Measurements from ENCODE around the gene ATRNL1.

ATRNL1 gene

DNA sequence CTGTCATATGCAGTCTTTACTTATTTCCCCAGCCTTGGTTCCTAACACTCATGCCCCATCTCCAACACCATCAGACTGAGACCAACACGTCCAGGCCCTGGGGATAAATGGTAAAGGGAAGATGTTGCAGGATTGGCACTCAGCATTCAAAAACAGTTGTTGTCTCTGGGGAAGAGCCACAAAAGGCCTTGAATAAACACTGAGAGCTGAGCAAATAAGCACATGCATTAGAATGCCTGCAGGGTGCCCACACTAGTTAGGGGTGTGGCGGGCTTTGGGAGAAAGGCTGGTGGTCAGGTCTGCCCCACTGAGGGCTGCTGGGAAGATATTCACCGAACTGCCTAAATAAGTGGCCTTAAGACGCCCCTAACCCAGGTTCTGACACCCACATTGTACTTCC lies 788.9 kb downstream of the ATRNL1 start:
- Histone ChIP-seq H3K9ac (ENCODE audit: insufficient read length, low read depth) (no peak overlapping the region), H3K27me3 (ENCODE audit: insufficient read depth, insufficient read length) (no peaks in the 10 kb centered on the region), H3K4me3 (ENCODE audit: insufficient read length, low read depth) (no peak overlapping the region), H3K9me3 (ENCODE audit: insufficient read depth, low read length) (peaks cover 7% of the 10 kb centered on the region; the same call in 1 of the 2 replicates), H3K36me3 (ENCODE audit: insufficient read depth, insufficient read length, low read length) (no peaks in the 10 kb centered on the region), H3K4me1 (ENCODE audit: insufficient read depth, insufficient read length) (no peaks in the 10 kb centered on the region)
- no peak for TF ChIP-seq ZNF274 (IDR thresholded peaks at IDR 0.05; ENCODE audit: low read depth, low read length)
- TF ChIP-seq YY1 (IDR thresholded peaks at IDR 0.05; ENCODE audit: insufficient read depth, insufficient read length): no peak
- no peak for TF ChIP-seq SUZ12 (IDR thresholded peaks at IDR 0.05; ENCODE audit: extremely low read depth, insufficient read depth, insufficient read length)
- no peak for DNase-seq (ENCODE audit: low read depth, low spot score)

DNA sequence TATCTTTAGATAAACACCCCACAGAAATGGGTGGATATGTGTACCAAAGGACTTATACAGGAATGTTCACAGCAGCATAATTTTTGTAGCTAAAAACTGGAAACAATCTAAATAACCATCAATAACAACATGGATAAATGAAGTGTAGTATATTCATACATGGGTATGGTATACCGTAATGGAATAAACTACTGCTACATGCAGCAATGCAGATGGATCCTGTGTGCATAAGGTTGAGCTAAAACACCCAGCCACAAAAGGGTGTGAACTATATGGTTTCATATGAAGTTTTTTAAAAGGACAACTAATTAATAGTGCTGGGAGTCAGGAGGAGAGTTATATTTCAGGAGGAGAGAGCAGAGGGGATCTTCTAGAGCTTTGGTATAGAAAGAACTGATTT lies 790.2 kb downstream of the ATRNL1 start:
- H3K9me3 ChIP-seq (ENCODE audit: insufficient read depth, low read length): peaks cover 7% of the 10 kb centered on the region; the same call in 1 of the 2 replicates
- no peaks in the 10 kb centered on the region for H3K36me3 ChIP-seq (ENCODE audit: insufficient read depth, insufficient read length, low read length)
- no peaks in the 10 kb centered on the region for H3K27me3 ChIP-seq (ENCODE audit: insufficient read depth, insufficient read length)
- no peak for TF ChIP-seq YY1 (IDR thresholded peaks at IDR 0.05; ENCODE audit: insufficient read depth, insufficient read length)
- no peak for TF ChIP-seq ZNF274 (IDR thresholded peaks at IDR 0.05; ENCODE audit: low read depth, low read length)
- no peak for TF ChIP-seq SUZ12 (IDR thresholded peaks at IDR 0.05; ENCODE audit: extremely low read depth, insufficient read depth, insufficient read length)
- no peak overlapping the region for H3K9ac ChIP-seq (ENCODE audit: insufficient read length, low read depth)
- H3K4me1 ChIP-seq (ENCODE audit: insufficient read depth, insufficient read length): no peaks in the 10 kb centered on the region
- no peak overlapping the region for H3K4me3 ChIP-seq (ENCODE audit: insufficient read length, low read depth)
- DNase-seq (ENCODE audit: low read depth, low spot score): no peak

DNA sequence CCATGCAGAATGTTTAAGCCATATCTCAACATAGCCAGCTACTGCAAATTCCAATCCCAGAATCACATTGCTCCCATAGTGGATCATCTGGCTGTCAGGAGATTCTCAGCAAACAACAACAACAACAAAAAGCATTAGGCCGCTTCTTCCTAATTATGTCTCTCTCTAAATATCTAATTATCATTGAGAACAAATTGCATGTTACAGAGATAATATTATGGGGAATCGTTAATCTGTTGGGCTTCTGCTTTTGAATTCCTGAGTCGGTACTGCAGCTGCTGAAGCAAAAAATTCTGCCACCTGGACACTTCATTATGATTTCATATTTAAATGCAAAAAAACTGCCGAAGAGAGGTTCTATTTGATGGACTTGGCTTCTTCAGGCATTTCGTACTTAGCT lies 791.2 kb downstream of the ATRNL1 start:
- no peaks in the 10 kb centered on the region for H3K36me3 ChIP-seq (ENCODE audit: insufficient read depth, insufficient read length, low read length)
- H3K9ac ChIP-seq (ENCODE audit: insufficient read length, low read depth): no peak overlapping the region
- H3K9me3 ChIP-seq (ENCODE audit: insufficient read depth, low read length): peaks cover 7% of the 10 kb centered on the region; the same call in 1 of the 2 replicates
- H3K4me3 ChIP-seq (ENCODE audit: insufficient read length, low read depth): no peak overlapping the region
- no peaks in the 10 kb centered on the region for H3K27me3 ChIP-seq (ENCODE audit: insufficient read depth, insufficient read length)
- TF ChIP-seq YY1 (IDR thresholded peaks at IDR 0.05; ENCODE audit: insufficient read depth, insufficient read length): no peak
- no peak for TF ChIP-seq ZNF274 (IDR thresholded peaks at IDR 0.05; ENCODE audit: low read depth, low read length)
- no peak for TF ChIP-seq SUZ12 (IDR thresholded peaks at IDR 0.05; ENCODE audit: extremely low read depth, insufficient read depth, insufficient read length)
- DNase-seq (ENCODE audit: low read depth, low spot score): no peak
- H3K4me1 ChIP-seq (ENCODE audit: insufficient read depth, insufficient read length): no peaks in the 10 kb centered on the region

DNA sequence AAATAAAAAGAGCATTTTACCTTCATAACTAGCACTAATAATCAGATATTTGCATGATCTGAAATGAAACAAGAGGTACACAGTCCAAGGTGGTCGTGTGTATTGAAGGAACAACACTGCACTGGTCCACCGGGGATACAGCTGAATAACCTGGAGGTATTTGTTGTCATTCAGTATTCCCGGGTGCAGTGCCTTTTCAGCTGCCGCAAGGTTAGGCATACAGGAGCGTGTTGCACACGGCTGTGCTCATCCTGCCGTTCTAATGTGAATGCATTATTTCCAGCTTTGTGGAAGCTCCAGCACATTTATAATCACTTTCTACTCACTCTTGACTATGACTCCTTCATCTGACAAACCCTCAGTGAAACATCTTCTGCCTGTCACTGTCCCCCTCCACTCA lies 802.0 kb downstream of the ATRNL1 start:
- no peaks in the 10 kb centered on the region for H3K4me1 ChIP-seq (ENCODE audit: insufficient read depth, insufficient read length)
- H3K4me3 ChIP-seq (ENCODE audit: insufficient read length, low read depth): no peak overlapping the region
- H3K27me3 ChIP-seq (ENCODE audit: insufficient read depth, insufficient read length): no peaks in the 10 kb centered on the region
- no peak overlapping the region for H3K9ac ChIP-seq (ENCODE audit: insufficient read length, low read depth)
- no peak for DNase-seq (ENCODE audit: low read depth, low spot score)
- TF ChIP-seq SUZ12 (IDR thresholded peaks at IDR 0.05; ENCODE audit: extremely low read depth, insufficient read depth, insufficient read length) (no peak), YY1 (IDR thresholded peaks at IDR 0.05; ENCODE audit: insufficient read depth, insufficient read length) (no peak), ZNF274 (IDR thresholded peaks at IDR 0.05; ENCODE audit: low read depth, low read length) (no peak)
- no peaks in the 10 kb centered on the region for H3K36me3 ChIP-seq (ENCODE audit: insufficient read depth, insufficient read length, low read length)
- no peaks in the 10 kb centered on the region for H3K9me3 ChIP-seq (ENCODE audit: insufficient read depth, low read length)

DNA sequence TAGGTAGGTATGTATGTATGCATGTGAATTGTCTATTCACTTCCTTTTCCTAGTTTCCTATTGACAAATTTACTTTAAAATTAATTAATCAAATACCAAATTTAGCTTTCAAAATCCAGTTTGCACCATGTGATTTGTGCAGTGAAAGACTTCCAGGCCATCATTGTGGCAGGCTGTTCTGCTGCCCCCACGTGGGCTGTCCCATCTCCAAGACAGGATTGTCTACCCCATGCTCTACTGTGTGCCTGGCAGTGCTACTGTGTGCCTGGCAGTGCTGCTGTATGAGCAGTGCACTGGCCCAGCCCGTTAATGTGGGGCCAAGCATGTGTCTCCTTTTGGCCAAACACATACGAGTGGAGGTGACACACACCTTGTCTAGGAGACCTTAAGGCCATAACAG lies 805.1 kb downstream of the ATRNL1 start:
- Histone ChIP-seq H3K4me3 (ENCODE audit: insufficient read length, low read depth) (no peak overlapping the region), H3K4me1 (ENCODE audit: insufficient read depth, insufficient read length) (no peaks in the 10 kb centered on the region), H3K9ac (ENCODE audit: insufficient read length, low read depth) (no peak overlapping the region), H3K27me3 (ENCODE audit: insufficient read depth, insufficient read length) (no peaks in the 10 kb centered on the region), H3K9me3 (ENCODE audit: insufficient read depth, low read length) (no peaks in the 10 kb centered on the region), H3K36me3 (ENCODE audit: insufficient read depth, insufficient read length, low read length) (no peaks in the 10 kb centered on the region)
- DNase-seq (ENCODE audit: low read depth, low spot score): no peak
- no peak for TF ChIP-seq ZNF274 (IDR thresholded peaks at IDR 0.05; ENCODE audit: low read depth, low read length)
- TF ChIP-seq YY1 (IDR thresholded peaks at IDR 0.05; ENCODE audit: insufficient read depth, insufficient read length): no peak
- no peak for TF ChIP-seq SUZ12 (IDR thresholded peaks at IDR 0.05; ENCODE audit: extremely low read depth, insufficient read depth, insufficient read length)

DNA sequence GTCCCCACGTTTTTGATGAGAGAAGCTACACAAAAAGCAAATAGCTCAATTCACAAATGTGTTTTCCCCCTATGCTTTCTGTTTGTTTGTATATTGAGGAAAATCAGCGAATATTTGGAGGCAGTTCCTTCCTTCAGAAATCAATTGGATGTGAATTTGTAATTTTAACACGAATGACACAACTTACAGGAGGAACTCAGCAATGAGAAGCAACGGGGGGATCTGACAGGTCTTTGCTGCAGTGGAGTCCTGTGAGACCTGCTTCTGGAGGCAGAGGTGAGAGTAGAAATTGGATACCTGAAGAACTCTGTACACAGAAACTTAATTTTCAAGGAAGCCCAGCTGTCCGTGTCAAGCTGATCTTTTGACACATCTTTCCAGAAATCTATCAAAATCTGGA lies 809.4 kb downstream of the ATRNL1 start:
- Histone ChIP-seq H3K4me3 (ENCODE audit: insufficient read length, low read depth) (no peak overlapping the region), H3K9me3 (ENCODE audit: insufficient read depth, low read length) (no peaks in the 10 kb centered on the region), H3K9ac (ENCODE audit: insufficient read length, low read depth) (no peak overlapping the region), H3K36me3 (ENCODE audit: insufficient read depth, insufficient read length, low read length) (no peaks in the 10 kb centered on the region), H3K4me1 (ENCODE audit: insufficient read depth, insufficient read length) (no peaks in the 10 kb centered on the region), H3K27me3 (ENCODE audit: insufficient read depth, insufficient read length) (no peaks in the 10 kb centered on the region)
- TF ChIP-seq SUZ12 (IDR thresholded peaks at IDR 0.05; ENCODE audit: extremely low read depth, insufficient read depth, insufficient read length): no peak
- TF ChIP-seq ZNF274 (IDR thresholded peaks at IDR 0.05; ENCODE audit: low read depth, low read length): no peak
- no peak for TF ChIP-seq YY1 (IDR thresholded peaks at IDR 0.05; ENCODE audit: insufficient read depth, insufficient read length)
- DNase-seq (ENCODE audit: low read depth, low spot score): no peak

DNA sequence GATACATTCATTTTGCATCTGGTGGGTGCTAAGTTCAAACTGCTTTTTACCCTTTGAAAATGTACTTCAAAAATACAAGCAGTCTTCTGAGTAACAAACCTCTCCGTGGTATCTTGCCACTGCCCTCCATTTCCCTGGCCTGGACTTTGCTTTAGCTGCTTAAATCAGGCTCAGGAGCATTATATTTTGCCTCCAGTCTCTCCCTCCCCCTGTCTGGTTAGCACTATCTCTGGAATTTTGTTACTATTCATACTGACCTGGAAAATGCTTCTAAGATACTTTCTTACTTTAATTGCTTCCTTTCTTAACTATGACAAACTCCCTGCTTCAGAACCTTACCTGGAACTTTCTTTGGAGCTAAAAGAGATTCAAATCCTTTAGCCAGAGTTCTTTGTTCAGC lies 810.0 kb downstream of the ATRNL1 start:
- TF ChIP-seq ZNF274 (IDR thresholded peaks at IDR 0.05; ENCODE audit: low read depth, low read length) (no peak), SUZ12 (IDR thresholded peaks at IDR 0.05; ENCODE audit: extremely low read depth, insufficient read depth, insufficient read length) (no peak), YY1 (IDR thresholded peaks at IDR 0.05; ENCODE audit: insufficient read depth, insufficient read length) (no peak)
- Histone ChIP-seq H3K4me1 (ENCODE audit: insufficient read depth, insufficient read length) (no peaks in the 10 kb centered on the region), H3K4me3 (ENCODE audit: insufficient read length, low read depth) (no peak overlapping the region), H3K36me3 (ENCODE audit: insufficient read depth, insufficient read length, low read length) (no peaks in the 10 kb centered on the region), H3K9me3 (ENCODE audit: insufficient read depth, low read length) (no peaks in the 10 kb centered on the region), H3K9ac (ENCODE audit: insufficient read length, low read depth) (no peak overlapping the region), H3K27me3 (ENCODE audit: insufficient read depth, insufficient read length) (no peaks in the 10 kb centered on the region)
- no peak for DNase-seq (ENCODE audit: low read depth, low spot score)

All from NT2/D1 (cell line).